Measurements from ENCODE around the gene PFN3. TPM values are rescaled to one million over a fixed set of nuclear protein-coding genes. Genes with fewer than 3 reads are reported as not detected.

The PFN3 gene
- total RNA-seq, 6 experiments from 2014 or later, result not detected

GRCh38 chr5:177440211-177440989 is 39.9 kb upstream of the PFN3 start:
- no peak overlapping the region for H3K27ac Mint-ChIP-seq
- no peaks in the 10 kb centered on the region for H3K9me3 Mint-ChIP-seq
- no peak overlapping the region for H3K4me3 Mint-ChIP-seq
- TF ChIP-seq CTCF (IDR thresholded peaks at IDR 0.05), result no peak
- H3K4me1 Mint-ChIP-seq (ENCODE audit: low read depth), result peaks cover 3% of the 10 kb centered on the region
- no peak for DNase-seq
- peaks cover 19% of the 10 kb centered on the region for H3K36me3 Mint-ChIP-seq (ENCODE audit: low read depth)
- peaks cover 6% of the 10 kb centered on the region for H3K27me3 Mint-ChIP-seq (ENCODE audit: insufficient read depth)

- DNase-seq, result no peak
- no peaks in the 10 kb centered on the region; the same call in 1 of the 2 replicates for H3K4me1 Mint-ChIP-seq (ENCODE audit: low read depth)
- H3K27ac Mint-ChIP-seq, result no peak overlapping the region
- no peak overlapping the region for H3K4me3 Mint-ChIP-seq
- TF ChIP-seq CTCF (IDR thresholded peaks at IDR 0.05), result no peak
- no peaks in the 10 kb centered on the region for H3K9me3 Mint-ChIP-seq
- peaks cover 3% of the 10 kb centered on the region for H3K27me3 Mint-ChIP-seq (ENCODE audit: insufficient read depth)
- peaks cover 19% of the 10 kb centered on the region for H3K36me3 Mint-ChIP-seq (ENCODE audit: low read depth)
Measured at GRCh38 chr5:177439518-177440053, 39.1 kb upstream of the PFN3 start.

GRCh38 chr5:177438468-177438867 is 38.0 kb upstream of the PFN3 start:
- H3K9me3 Mint-ChIP-seq, result no peaks in the 10 kb centered on the region
- no peak overlapping the region for H3K4me3 Mint-ChIP-seq
- TF ChIP-seq CTCF (IDR thresholded peaks at IDR 0.05), result no peak
- H3K27ac Mint-ChIP-seq, result no peak overlapping the region
- no peaks in the 10 kb centered on the region for H3K4me1 Mint-ChIP-seq (ENCODE audit: low read depth)
- no peaks in the 10 kb centered on the region; the same call in none of the 2 replicates for H3K27me3 Mint-ChIP-seq (ENCODE audit: insufficient read depth)
- peaks cover 19% of the 10 kb centered on the region for H3K36me3 Mint-ChIP-seq (ENCODE audit: low read depth)
- DNase-seq, result no peak

GRCh38 chr5:177437623-177438022 is 37.2 kb upstream of the PFN3 start:
- no peaks in the 10 kb centered on the region for H3K4me1 Mint-ChIP-seq (ENCODE audit: low read depth)
- H3K36me3 Mint-ChIP-seq (ENCODE audit: low read depth), result peaks cover 19% of the 10 kb centered on the region
- H3K9me3 Mint-ChIP-seq, result no peaks in the 10 kb centered on the region
- H3K27me3 Mint-ChIP-seq (ENCODE audit: insufficient read depth), result no peaks in the 10 kb centered on the region; the same call in none of the 2 replicates
- no peak for TF ChIP-seq CTCF (IDR thresholded peaks at IDR 0.05)
- DNase-seq, result no peak
- no peak overlapping the region for H3K27ac Mint-ChIP-seq
- no peak overlapping the region for H3K4me3 Mint-ChIP-seq

GRCh38 chr5:177435847-177436536 is 35.5 kb upstream of the PFN3 start:
- Mint-ChIP-seq H3K36me3 (ENCODE audit: low read depth) (peaks cover 19% of the 10 kb centered on the region), H3K4me3 (no peak overlapping the region), H3K27me3 (ENCODE audit: insufficient read depth) (peaks cover under 1% of the 10 kb centered on the region), H3K9me3 (no peaks in the 10 kb centered on the region), H3K4me1 (ENCODE audit: low read depth) (no peaks in the 10 kb centered on the region), H3K27ac (no peak overlapping the region)
- no peak for DNase-seq
- TF ChIP-seq CTCF (IDR thresholded peaks at IDR 0.05), result no peak
